Spleen (tissue), 7 donors: Measurements from ENCODE around the gene LRRC26.

Experiments used
- CTCF ChIP-seq, 11 experiments: fragments of 200-600 bp in 7 of 11; fragments of 450-650 bp in 4 of 11; sonication (generic) in 4 of 11; IDR thresholded peaks in 8 of 11; conservative IDR thresholded peaks in 3 of 11; 1 replicate in 7 of 11; 2 replicates in 4 of 11; pipeline versions ENCODE4 v1.4.0 to v1.8.0; 2016 to 2021; ENCODE audit warnings: antibody characterized with exemption in 11 of 11, inconsistent platforms in 4 of 11, mild to moderate bottlenecking in 1 of 11
- POLR2A ChIP-seq, 3 donors: fragments of 450-650 bp; IDR thresholded peaks; one replicate each; pipeline ENCODE4 v1.5.1; 2017; ENCODE audit warnings: antibody characterized with exemption in 3 of 3, mild to moderate bottlenecking in 1 of 3
- POLR2AphosphoS5 ChIP-seq, 3 donors: sonication (generic); formaldehyde crosslinking; IDR thresholded peaks; one replicate each; pipeline ENCODE4 v1.5.1; 2017; ENCODE audit warnings: antibody characterized with exemption in 3 of 3
- donor health status: DM: no; HTN: no; CAD: no; lungs with moderate emphysema.
- donor health status: DM: no; HTN: no; CAD: no.
- donor health status: DM: no; HTN: no; CAD: no.

- TF ChIP-seq CTCF (IDR thresholded peaks at IDR 0.05 in 8 of 11, conservative IDR thresholded peaks at IDR 0.05 in 3 of 11) (no peak), POLR2A (IDR thresholded peaks at IDR 0.05) (no peak), POLR2AphosphoS5 (IDR thresholded peaks at IDR 0.05) (no peak)
These were observed 25.1 kb upstream of the LRRC26 start for GRCh38 chr9:137194909-137195308.
